Occipital lobe (tissue), 2 donors: Measurements from ENCODE around the gene DND1. TPM values are rescaled to one million over a fixed set of nuclear protein-coding genes. Genes with fewer than 3 reads are reported as not detected.
"Not testable (repeated sequence)": the region's sequence is repeated elsewhere in the genome, so short reads cannot be mapped to it uniquely, and the experiment has no call there.

Experiments used
- DNase-seq: peaks from one replicate; lab custom pipeline; 2025; lab: John Stamatoyannopoulos, UW
- total RNA-seq: library from RNA; depleted of rRNA; stranded (reverse); fragments of >200 nt; gene quantifications from one replicate; pipeline ENCODE4 v1.2.3, GENCODE V29; 2014

Gene DND1
- total RNA-seq, 1 donor from 2014 or later = 0.31 TPM

DNA sequence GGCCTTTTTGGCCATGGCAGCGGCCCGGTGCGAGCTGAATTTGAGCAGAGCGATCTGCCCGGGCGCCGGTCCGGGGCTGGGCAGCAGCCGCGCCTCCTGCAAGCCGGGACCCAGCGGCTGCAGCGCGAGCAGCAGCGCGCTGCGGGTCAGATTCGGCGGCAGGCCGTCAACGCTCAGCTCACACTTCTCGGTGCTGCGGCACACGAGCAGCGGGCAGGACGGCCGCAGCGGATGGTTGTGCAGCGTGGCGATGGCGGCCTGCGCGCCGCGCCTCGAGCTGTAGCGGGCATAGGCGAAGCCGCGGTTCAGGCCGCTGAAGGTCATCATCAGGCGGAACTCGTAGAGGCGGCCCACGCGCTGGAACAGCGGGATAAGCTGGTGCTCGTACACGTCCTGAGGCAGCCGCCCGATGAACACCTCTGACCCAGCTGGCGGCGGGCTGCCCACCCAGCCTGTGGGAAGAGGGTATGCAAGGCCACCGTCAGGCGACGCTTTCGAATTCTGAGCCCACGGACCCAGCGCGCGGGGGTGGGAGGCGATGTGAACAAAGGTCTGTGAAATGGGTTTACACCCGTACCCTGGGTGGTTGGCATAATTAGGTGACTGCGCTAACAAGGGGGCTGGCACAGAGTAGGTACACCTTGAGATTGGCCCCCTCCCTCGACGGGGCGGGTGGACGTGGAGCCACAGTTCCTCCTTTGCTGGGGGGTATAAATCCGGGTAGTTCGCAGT is 755 bp downstream of the DND1 start:
- no peak for DNase-seq

DNA sequence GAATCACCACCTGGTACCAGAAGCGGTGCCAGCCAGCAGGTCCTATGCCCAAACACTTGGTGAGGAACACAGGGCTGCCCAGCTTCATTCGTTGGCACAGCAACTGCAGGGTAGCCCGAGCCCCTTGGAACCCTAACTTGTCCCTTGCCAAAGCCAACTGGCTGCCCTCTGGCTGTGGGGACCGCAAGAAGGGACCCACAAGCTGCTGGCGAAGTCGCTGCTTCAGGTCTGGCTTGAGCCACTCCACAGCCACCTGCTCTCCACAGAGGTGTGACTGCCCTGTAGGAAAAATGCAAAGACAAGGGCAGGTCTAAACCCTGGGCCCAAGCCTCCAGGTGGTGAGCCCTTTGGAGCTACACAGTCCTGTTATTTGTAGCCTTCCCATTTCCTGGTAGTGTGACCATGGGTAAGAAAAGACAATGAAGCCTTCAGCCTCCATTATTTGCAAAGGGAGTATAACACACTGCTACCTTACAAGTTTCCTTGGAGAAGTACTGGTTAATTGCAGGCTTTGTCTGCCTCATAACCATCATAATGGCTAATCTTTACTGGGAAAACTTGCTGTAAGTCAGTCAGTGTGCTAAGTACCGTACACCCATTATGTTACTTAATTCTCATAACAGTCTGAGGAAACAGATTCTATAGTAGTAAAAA is 1.8 kb downstream of the DND1 start:
- DNase-seq = no peak

DNA sequence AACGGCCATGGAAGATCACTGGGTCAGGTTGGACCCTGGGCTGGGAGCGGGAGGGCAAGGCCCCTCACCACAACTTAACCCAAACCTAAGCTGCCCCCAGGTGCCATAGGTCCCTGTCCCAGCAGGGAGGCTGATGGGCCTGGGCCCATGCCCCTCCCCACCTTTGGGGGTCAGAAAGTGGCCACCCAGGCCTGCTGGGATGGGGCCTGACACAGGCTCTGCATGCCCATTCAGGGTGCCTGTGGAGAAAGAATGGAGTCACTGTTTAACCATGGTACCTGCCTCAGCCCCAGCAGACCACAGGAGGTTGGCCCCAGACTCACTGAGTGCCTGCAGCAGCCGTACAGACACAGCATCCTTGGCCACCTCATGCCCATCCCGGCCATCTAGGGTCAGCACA is 2.3 kb downstream of the DND1 start:
- not testable (repeated sequence) for DNase-seq

DNA sequence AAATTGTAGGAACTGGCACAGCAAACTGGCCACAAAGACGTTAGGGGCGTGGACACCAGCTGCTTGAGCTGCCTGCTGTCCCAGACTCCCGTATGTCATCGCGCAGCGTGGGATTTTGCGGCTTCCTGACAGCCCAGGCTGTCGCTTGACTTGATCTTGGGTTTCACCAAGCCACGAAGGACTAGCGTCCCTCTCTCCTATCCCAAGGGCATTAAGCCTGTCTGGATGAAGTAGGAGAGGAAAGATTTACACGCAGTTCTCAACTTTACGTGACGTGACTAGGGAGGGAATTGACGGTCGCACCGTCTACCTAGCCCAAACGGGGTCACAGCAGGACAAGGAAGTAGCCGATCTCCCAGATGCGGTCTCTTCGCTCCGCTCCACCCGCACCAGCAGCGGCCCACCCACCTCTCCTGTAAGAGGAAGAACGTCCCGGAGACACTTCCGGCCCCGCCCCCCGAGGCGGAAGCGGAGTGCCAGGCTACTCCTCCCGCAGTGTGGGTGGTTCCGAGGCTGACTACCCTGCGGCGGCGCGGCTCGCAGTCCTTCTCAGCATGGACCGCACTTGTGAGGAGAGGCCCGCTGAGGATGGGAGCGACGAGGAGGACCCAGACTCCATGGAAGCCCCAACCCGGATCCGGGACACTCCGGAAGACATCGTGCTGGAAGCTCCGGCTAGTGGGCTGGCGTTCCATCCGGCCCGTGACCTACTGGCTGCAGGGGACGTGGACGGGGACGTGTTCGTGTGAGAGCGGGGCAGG is 8.8 kb downstream of the DND1 start, which contains the start of gene WDR55:
TSS of gene WDR55 (plus strand) at position 546 of the 761 bp plus-strand sequence. CDS start at position 555, 9 bp downstream.
- peak; percentile 91 for DNase-seq

GRCh38 chr5:140664030-140664358 is 9.4 kb downstream of the DND1 start:
- DNase-seq = no peak

DNA sequence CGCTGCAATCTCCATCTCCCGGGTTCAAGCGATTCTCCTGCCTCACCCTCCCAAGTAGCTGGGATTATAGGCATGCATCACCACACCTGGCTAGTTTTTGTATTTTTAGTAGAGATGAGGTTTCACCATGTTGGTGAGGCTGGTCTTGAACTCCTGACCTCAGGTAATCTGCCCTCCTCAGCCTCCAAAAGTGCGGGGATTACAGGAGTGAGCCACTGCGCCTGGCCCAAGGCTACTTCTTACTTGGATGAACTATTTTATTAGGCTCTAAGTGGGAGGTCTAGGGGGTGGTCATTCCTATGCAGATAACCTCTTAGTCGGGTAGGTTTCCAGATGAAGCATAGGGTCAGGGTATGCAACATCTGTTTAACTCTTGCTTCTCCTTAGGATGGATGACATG is 13.0 kb downstream of the DND1 start:
- not testable (repeated sequence) for DNase-seq

- DNase-seq = no peak
Observed at GRCh38 chr5:140658870-140659269, 14.5 kb downstream of the DND1 start.

DNA sequence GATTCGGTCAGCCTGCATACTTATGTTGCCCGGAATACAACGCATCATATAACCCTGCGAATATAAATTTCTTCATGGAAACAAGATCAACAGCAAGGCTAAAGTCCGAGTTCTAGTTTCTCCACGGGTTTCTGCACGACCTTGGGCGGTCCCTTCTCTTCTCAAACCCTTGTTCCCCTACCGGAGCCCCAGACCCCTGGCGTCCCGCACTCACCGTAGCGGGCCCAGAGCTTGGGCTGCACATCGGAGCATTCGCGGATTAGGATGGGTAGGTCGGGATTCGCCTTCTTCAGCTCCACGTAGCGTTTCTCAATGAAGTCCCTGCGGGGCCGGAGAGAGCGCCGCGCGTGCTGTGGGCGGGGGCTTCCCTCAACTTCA is 26.3 kb downstream of the DND1 start:
- DNase-seq = no peak

DNA sequence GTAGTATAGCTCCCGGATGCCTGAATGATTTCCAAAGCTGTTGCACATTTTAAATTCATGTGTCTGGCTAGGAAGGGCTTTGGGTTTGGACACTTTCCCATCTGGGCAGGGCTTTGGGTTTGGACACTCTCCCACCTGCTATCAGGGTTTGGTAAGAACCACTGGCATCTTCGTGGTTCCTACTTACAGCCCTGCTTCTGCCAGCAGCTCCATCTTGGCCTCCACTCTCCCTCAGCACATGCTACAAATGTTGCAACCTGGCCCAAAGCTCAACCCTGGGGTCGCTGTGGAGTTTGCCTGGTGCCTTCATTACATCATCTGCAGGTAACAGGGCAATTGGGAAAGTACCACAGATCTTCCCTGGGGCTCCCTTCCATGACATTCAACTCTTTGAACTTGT is 30.7 kb downstream of the DND1 start:
- no peak for DNase-seq

DNA sequence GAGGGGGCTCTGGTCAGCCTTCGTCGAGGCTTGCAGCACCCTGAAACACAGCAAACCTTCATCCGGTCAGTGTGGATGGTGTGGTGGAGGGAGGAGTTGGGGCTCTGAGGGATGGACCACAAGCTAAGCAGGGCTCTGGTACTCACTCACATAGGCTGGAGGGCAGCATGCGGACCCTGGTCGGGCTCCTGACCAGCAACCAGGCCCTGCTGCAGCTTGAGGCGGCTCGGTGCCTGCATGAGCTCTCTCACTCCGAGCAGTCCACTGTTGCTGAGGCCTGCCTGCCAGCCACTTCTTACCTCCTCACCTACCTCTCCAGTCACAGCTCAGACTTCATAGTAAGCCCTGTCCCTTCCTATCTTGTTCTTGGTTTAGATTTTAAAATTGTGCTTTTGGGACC is 31.7 kb downstream of the DND1 start:
- DNase-seq = no peak

DNA sequence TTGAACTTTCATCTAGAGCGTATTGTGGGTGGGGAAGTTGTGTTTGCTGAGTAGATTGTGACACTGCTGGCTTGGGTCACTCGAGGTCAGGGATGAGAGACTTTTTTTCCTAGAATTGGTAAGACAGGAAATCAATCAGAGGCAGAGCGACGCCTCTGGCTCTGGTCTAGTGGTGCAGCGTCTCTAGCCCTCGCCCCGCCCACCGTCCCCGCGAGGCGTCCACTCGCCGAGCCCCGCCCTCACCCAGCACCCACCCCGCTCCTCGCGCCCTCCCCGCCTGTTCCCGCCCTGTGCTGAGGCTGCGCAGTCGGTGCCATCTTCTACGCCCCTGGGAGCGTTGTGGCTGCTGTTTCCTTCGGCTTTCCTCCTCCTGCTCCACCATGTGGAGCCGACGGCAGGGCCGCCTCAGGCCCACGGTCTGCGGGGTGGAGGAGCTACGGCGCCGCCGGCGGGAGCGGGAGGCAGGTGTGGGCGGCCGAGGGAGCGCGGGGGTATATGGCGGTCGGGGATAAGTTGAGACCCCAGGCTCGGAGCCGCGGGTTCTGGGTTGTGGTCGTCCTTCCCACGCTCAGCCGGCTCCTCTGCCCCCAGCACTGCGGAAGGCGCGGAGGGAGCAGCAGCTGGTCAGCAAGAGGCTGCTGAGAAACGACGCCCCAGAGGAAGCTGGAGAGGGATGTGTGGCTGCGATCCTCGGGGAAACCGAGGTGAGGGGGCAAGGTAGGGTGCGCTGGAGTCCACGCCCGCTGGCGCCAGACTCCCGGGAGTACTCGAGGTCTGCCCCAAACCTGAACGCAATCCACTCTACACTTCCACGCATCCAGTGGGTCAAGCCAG is 34.0 kb downstream of the DND1 start, which contains the start of gene TMCO6:
TSS of gene TMCO6 (plus strand) at position 304 of the 834 bp plus-strand sequence. CDS start at position 381, 77 bp downstream.
- DNase-seq = peak; percentile 94

- not testable (repeated sequence) for DNase-seq
Observed at GRCh38 chr5:140638898-140639147, 34.6 kb downstream of the DND1 start.

DNA sequence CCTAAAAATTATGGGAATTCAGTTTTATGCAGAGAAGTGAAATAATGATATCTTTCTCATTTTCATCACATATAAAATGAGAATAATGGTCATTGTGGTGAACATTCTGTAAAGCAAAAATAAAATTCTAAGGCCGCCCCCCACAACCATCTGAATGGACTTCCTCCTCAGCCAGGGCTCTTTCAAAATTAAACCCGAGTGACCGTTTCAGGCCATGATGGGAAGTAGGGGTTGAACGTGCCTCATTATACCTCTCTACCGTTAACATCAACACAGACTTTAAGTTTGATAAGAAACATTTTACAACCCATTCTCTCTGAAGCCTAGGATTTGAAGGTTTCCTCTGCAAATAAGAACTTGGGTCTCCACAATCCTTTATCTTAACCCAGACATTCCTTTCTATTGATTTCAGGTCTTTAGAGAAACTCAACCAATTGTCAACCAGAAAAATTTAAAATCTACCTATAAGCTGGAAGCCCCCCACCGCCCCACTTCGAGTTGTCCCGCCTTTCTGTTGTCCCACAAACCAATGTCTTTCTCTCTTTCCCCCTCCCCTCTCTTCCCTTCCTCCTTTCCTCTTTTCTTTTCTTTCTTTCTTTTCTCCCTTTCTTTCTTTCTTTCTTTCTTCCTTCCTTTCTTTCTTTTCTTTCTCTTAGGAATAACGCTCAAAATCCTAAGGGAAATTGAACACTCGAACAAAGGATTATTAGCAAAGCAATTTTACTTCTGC is 35.8 kb downstream of the DND1 start:
- DNase-seq = no peak

- DNase-seq = no peak
Observed at GRCh38 chr5:140635291-140636257, 37.8 kb downstream of the DND1 start.

GRCh38 chr5:140634103-140634502 is 39.3 kb downstream of the DND1 start:
- DNase-seq = no peak

GRCh38 chr5:140633501-140633900 is 39.9 kb downstream of the DND1 start:
- no peak for DNase-seq

- peak; percentile 27 for DNase-seq
Observed at GRCh38 chr5:140633021-140633471, 40.3 kb downstream of the DND1 start, which contains the start of gene CD14. Gene CD14, minus strand, starts transcription at chr5:140633175. Its CDS starts 104 bp downstream, at chr5:140633071.

DNA sequence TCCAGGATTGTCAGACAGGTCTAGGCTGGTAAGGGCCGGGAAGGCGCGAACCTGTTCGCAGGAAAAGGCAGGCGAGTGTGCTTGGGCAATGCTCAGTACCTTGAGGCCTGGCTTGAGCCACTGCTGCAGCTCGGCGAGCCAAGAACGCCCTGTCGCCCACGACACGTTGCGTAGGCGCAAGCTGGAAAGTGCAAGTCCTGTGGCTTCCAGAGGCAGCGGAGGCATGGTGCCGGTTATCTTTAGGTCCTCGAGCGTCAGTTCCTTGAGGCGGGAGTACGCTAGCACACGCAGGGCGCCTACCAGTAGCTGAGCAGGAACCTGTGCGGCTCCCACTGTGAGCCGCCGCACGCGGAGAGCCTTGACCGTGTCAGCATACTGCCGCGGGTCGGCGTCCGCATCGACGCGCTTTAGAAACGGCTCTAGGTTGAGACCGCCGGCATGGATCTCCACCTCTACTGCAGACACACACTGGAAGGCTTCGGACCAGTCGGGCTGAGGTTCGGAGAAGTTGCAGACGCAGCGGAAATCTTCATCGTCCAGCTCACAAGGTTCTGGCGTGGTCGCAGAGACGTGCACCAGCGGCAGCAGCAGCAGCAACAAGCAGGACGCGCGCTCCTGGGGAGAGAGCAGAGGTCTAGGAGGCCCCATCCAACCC is 40.9 kb downstream of the DND1 start:
- DNase-seq = peak; percentile 67

- DNase-seq = no peak
Observed at GRCh38 chr5:140631831-140632365, 41.5 kb downstream of the DND1 start.
